NAMALWA (cell line): ENCODE results near the gene TMTC4.
A peak's percentile ranks its signal among the peaks of the same experiment; 100 is the strongest.

Experiments
- DNase-seq: peaks from one replicate; pipeline ENCODE4 v3.0.0-alpha.2; 2015; ENCODE audit warnings: low spot score

The TMTC4 gene

GRCh38 chr13:100666124-100666523 is 8.5 kb downstream of the TMTC4 start:
- no peak for DNase-seq

GRCh38 chr13:100665403-100665802 is 9.2 kb downstream of the TMTC4 start:
- no peak for DNase-seq

- no peak for DNase-seq
Observed at GRCh38 chr13:100664171-100664900, 10.3 kb downstream of the TMTC4 start.

- no peak for DNase-seq
Observed at GRCh38 chr13:100662468-100663211, 12.0 kb downstream of the TMTC4 start.

- DNase-seq = no peak
Observed at GRCh38 chr13:100660761-100661160, 13.8 kb downstream of the TMTC4 start.

GRCh38 chr13:100659578-100659977 is 15.0 kb downstream of the TMTC4 start:
- no peak for DNase-seq

- no peak for DNase-seq
Observed at GRCh38 chr13:100658363-100658762, 16.2 kb downstream of the TMTC4 start.

- DNase-seq = no peak
Observed at GRCh38 chr13:100657881-100658315, 16.7 kb downstream of the TMTC4 start.

- no peak for DNase-seq
Observed at GRCh38 chr13:100652510-100652909, 22.1 kb downstream of the TMTC4 start.

- no peak for DNase-seq
Observed at GRCh38 chr13:100650326-100650725, 24.3 kb downstream of the TMTC4 start.

GRCh38 chr13:100648354-100648753 is 26.2 kb downstream of the TMTC4 start:
- DNase-seq = no peak

GRCh38 chr13:100646871-100647270 is 27.7 kb downstream of the TMTC4 start:
- no peak for DNase-seq

- peak; percentile 10 for DNase-seq
Observed at GRCh38 chr13:100646030-100646673, 28.4 kb downstream of the TMTC4 start.

GRCh38 chr13:100645382-100645781 is 29.2 kb downstream of the TMTC4 start:
- DNase-seq = no peak

GRCh38 chr13:100644371-100644770 is 30.2 kb downstream of the TMTC4 start:
- DNase-seq = no peak

- no peak for DNase-seq
Observed at GRCh38 chr13:100637796-100638195, 36.8 kb downstream of the TMTC4 start.

GRCh38 chr13:100637380-100637779 is 37.2 kb downstream of the TMTC4 start:
- DNase-seq = no peak

GRCh38 chr13:100636441-100636840 is 38.2 kb downstream of the TMTC4 start:
- no peak for DNase-seq

- DNase-seq = no peak
Observed at GRCh38 chr13:100636004-100636403, 38.6 kb downstream of the TMTC4 start.

GRCh38 chr13:100634696-100635095 is 39.9 kb downstream of the TMTC4 start:
- DNase-seq = no peak

- DNase-seq = no peak
Observed at GRCh38 chr13:100633461-100633860, 41.1 kb downstream of the TMTC4 start.

GRCh38 chr13:100630555-100630954 is 44.0 kb downstream of the TMTC4 start:
- DNase-seq = no peak

- no peak for DNase-seq
Observed at GRCh38 chr13:100627120-100627519, 47.5 kb downstream of the TMTC4 start.
